Glutamatergic neuron (in vitro differentiated cells): ENCODE results near the gene UBE2L3. TPM values are rescaled to one million over a fixed set of nuclear protein-coding genes. Genes with fewer than 3 reads are reported as not detected.
"Not testable (repeated sequence)": the region's sequence is repeated elsewhere in the genome, so short reads cannot be mapped to it uniquely, and the experiment has no call there.

ENCODE experiments used
- DNase-seq: peaks from one replicate; pipeline ENCODE4 v3.0.0; 2022
- H3K27ac Mint-ChIP-seq: one replicate; pipeline ENCODE4 v1.8.0; 2020; ENCODE audit warnings: mild to moderate bottlenecking, mixed read lengths, inconsistent platforms; ENCODE audit not compliant: unreplicated experiment
- H3K27me3 Mint-ChIP-seq: one replicate; pipeline ENCODE4 v1.8.0; 2020; ENCODE audit warnings: mild to moderate bottlenecking, moderate library complexity, mixed read lengths, inconsistent platforms; ENCODE audit not compliant: unreplicated experiment
- H3K36me3 Mint-ChIP-seq: one replicate; pipeline ENCODE4 v1.8.0; 2020; ENCODE audit warnings: mild to moderate bottlenecking, mixed read lengths, inconsistent platforms; ENCODE audit not compliant: unreplicated experiment
- H3K4me1 Mint-ChIP-seq: one replicate; pipeline ENCODE4 v1.8.0; 2020; ENCODE audit warnings: mild to moderate bottlenecking, low read depth, mixed read lengths, inconsistent platforms; ENCODE audit not compliant: unreplicated experiment
- H3K4me3 Mint-ChIP-seq: one replicate; pipeline ENCODE4 v1.8.0; 2020; ENCODE audit warnings: mild to moderate bottlenecking, mixed read lengths, inconsistent platforms; ENCODE audit not compliant: unreplicated experiment
- H3K9me3 Mint-ChIP-seq: one replicate; pipeline ENCODE4 v1.8.0; 2020; ENCODE audit warnings: mild to moderate bottlenecking, moderate library complexity, mixed read lengths, inconsistent platforms; ENCODE audit not compliant: unreplicated experiment
- CTCF ChIP-seq: fragments of 200-600 bp; sonication (generic); IDR thresholded peaks from one replicate; pipeline ENCODE4 v1.5.0; 2021; ENCODE audit not compliant: partially characterized antibody, unreplicated experiment
- total RNA-seq: library from RNA; stranded (reverse); fragmentation: NEBNext Ultra II Directional; extraction: Animal tissue kit (Norgen Biotek cat#: 25700); gene quantifications from one replicate; pipeline ENCODE4 v1.2.1, GENCODE V29; 2021; ENCODE audit not compliant: unreplicated experiment

Gene UBE2L3
- total RNA-seq, 1 donor from 2014 or later, result 55.9 TPM

DNA sequence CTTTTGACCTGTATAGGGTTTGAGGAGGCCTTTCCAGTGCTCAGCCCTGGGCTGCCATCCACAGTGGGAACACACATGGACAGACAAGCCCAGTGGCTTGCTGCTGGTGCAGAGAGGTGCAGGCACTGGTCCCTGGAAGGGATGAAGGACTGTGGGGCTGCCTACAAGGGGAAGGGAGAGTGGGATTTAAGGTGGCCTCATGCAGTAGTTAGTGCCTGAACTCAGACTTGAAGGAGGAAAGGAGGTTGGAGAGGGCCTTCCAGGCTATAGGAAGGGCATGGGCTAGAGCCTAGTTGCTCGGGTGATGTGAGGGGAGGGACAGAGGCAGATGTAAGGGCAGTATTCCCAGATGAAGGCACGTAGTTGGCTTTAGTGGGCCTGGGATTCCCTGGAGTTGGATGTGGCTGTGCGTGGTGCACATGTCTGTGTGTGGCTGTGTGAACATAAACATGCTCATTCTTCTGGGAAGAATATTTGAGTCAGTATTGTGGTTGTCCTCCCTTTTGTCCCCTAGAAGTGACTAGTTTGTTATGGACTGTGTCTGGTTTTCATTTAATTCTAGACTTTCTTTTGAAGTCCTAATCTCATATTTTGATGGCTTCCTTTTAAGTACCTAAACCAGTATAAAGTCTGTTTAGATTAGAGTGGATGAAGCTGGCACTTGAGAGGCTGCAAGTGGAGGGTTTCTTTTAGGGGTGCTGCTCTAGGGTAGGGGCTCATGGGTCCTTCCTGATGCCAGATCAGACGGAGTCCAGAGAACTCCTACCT lies 43.9 kb downstream of the UBE2L3 start:
- Mint-ChIP-seq H3K27me3 (peaks cover 10% of the 10 kb centered on the region), H3K4me1 (peaks cover 4% of the 10 kb centered on the region), H3K9me3 (peaks cover 5% of the 10 kb centered on the region), H3K4me3 (no peak overlapping the region), H3K36me3 (no peaks in the 10 kb centered on the region), H3K27ac (peak overlapping the region; percentile 11)
- DNase-seq, result no peak
- TF ChIP-seq CTCF, result no peak

GRCh38 chr22:21612858-21613257 lies 45.3 kb downstream of the UBE2L3 start:
- no peak for DNase-seq
- H3K27ac Mint-ChIP-seq, result no peak overlapping the region

GRCh38 chr22:21613553-21614233 lies 46.2 kb downstream of the UBE2L3 start:
- peaks cover 3% of the 10 kb centered on the region for H3K9me3 Mint-ChIP-seq
- no peak for TF ChIP-seq CTCF
- H3K27me3 Mint-ChIP-seq, result peaks cover 9% of the 10 kb centered on the region
- no peak overlapping the region for H3K27ac Mint-ChIP-seq
- H3K4me3 Mint-ChIP-seq, result no peak overlapping the region
- H3K4me1 Mint-ChIP-seq, result peaks cover 2% of the 10 kb centered on the region
- DNase-seq, result no peak
- H3K36me3 Mint-ChIP-seq, result no peaks in the 10 kb centered on the region

More at GRCh38 chr22:21612858-21613257, 45.3 kb downstream of the UBE2L3 start:
- peaks cover 2% of the 10 kb centered on the region for H3K4me1 Mint-ChIP-seq
- no peak for TF ChIP-seq CTCF
- peaks cover 10% of the 10 kb centered on the region for H3K27me3 Mint-ChIP-seq
- no peak overlapping the region for H3K4me3 Mint-ChIP-seq
- H3K9me3 Mint-ChIP-seq, result peaks cover 3% of the 10 kb centered on the region
- no peaks in the 10 kb centered on the region for H3K36me3 Mint-ChIP-seq

- H3K27me3 Mint-ChIP-seq, result peaks cover 9% of the 10 kb centered on the region
- H3K36me3 Mint-ChIP-seq, result no peaks in the 10 kb centered on the region
- H3K27ac Mint-ChIP-seq, result no peak overlapping the region
- no peak for DNase-seq
- no peak overlapping the region for H3K4me3 Mint-ChIP-seq
- H3K4me1 Mint-ChIP-seq, result peaks cover 4% of the 10 kb centered on the region
- H3K9me3 Mint-ChIP-seq, result peaks cover 7% of the 10 kb centered on the region
- no peak for TF ChIP-seq CTCF
These were observed 48.2 kb downstream of the UBE2L3 start for GRCh38 chr22:21615731-21616130.

- not testable (repeated sequence) for H3K4me3 Mint-ChIP-seq, H3K27ac Mint-ChIP-seq, H3K9me3 Mint-ChIP-seq, H3K27me3 Mint-ChIP-seq, DNase-seq, H3K36me3 Mint-ChIP-seq, H3K4me1 Mint-ChIP-seq
These were observed 49.8 kb downstream of the UBE2L3 start for GRCh38 chr22:21617337-21617736.
